Nephron (organoid): ENCODE results near the gene VWA7.

Experiments used
- H3K27ac Mint-ChIP-seq, 3 experiments: 2 replicates each; pipeline ENCODE4 v1.8.0; 2020; ENCODE audit warnings: mixed read lengths in 3 of 3, mild to moderate bottlenecking in 2 of 3, moderate library complexity in 1 of 3
- H3K27me3 Mint-ChIP-seq: 2 replicates; pipeline ENCODE4 v1.8.0; 2021; ENCODE audit warnings: low read depth, mild to moderate bottlenecking, moderate library complexity, mixed read lengths
- H3K36me3 Mint-ChIP-seq: 2 replicates; pipeline ENCODE4 v1.8.0; 2020; ENCODE audit warnings: low read depth, mixed read lengths
- H3K4me1 Mint-ChIP-seq: 2 replicates; pipeline ENCODE4 v1.8.0; 2020; ENCODE audit warnings: mixed read lengths
- H3K4me3 Mint-ChIP-seq, 3 experiments: 2 replicates each; pipeline ENCODE4 v1.8.0; 2020; ENCODE audit warnings: mild to moderate bottlenecking in 3 of 3, mixed read lengths in 3 of 3, moderate library complexity in 2 of 3
- H3K9me3 Mint-ChIP-seq: 2 replicates; pipeline ENCODE4 v1.8.0; 2020; ENCODE audit warnings: mixed read lengths
- CTCF ChIP-seq, 3 experiments: fragments of 200-600 bp; sonication (generic); IDR thresholded peaks; one replicate each; pipeline ENCODE4 v1.5.0; 2021; ENCODE audit warnings: antibody characterized with exemption in 3 of 3; ENCODE audit not compliant: unreplicated experiment in 3 of 3

The VWA7 gene

GRCh38 chr6:31727717-31728671 lies 49.1 kb downstream of the VWA7 start:
- peaks cover 65% of the 10 kb centered on the region for H3K36me3 Mint-ChIP-seq

GRCh38 chr6:31727034-31727716 lies 50.0 kb downstream of the VWA7 start:
- Mint-ChIP-seq H3K27me3 (no peaks in the 10 kb centered on the region), H3K4me1 (peaks cover 15% of the 10 kb centered on the region), H3K36me3 (peaks cover 60% of the 10 kb centered on the region), H3K9me3 (no peaks in the 10 kb centered on the region), H3K4me3 (peak overlapping the region; percentile 70 to 85 (median 83)), H3K27ac (peak overlapping the region in 1 of 3 experiments; percentile 52)
- no peak for TF ChIP-seq CTCF (IDR thresholded peaks at IDR 0.05; ENCODE audit: unreplicated experiment in 3 of 3)

More at GRCh38 chr6:31727717-31728671, 49.1 kb downstream of the VWA7 start:
- H3K4me1 Mint-ChIP-seq = peaks cover 16% of the 10 kb centered on the region
- no peaks in the 10 kb centered on the region for H3K9me3 Mint-ChIP-seq
- no peaks in the 10 kb centered on the region for H3K27me3 Mint-ChIP-seq
- H3K4me3 Mint-ChIP-seq = peak overlapping the region; percentile 97 to 98 (median 98)
- no peak overlapping the region for H3K27ac Mint-ChIP-seq
- TF ChIP-seq CTCF (IDR thresholded peaks at IDR 0.05; ENCODE audit: unreplicated experiment in 3 of 3) = no peak

GRCh38 chr6:31725502-31726350 lies 51.4 kb downstream of the VWA7 start:
- H3K4me1 Mint-ChIP-seq = peaks cover 12% of the 10 kb centered on the region
- no peaks in the 10 kb centered on the region for H3K9me3 Mint-ChIP-seq
- TF ChIP-seq CTCF (IDR thresholded peaks at IDR 0.05; ENCODE audit: unreplicated experiment in 3 of 3) = no peak
- H3K36me3 Mint-ChIP-seq = peaks cover 53% of the 10 kb centered on the region
- H3K4me3 Mint-ChIP-seq = peak overlapping the region in 2 of 3 experiments; percentile 0 to 24
- peak overlapping the region in 2 of 3 experiments; percentile 3 to 64 for H3K27ac Mint-ChIP-seq
- no peaks in the 10 kb centered on the region for H3K27me3 Mint-ChIP-seq

- TF ChIP-seq CTCF (IDR thresholded peaks at IDR 0.05; ENCODE audit: unreplicated experiment in 3 of 3) = no peak
- Mint-ChIP-seq H3K36me3 (peaks cover 44% of the 10 kb centered on the region), H3K4me1 (peaks cover 5% of the 10 kb centered on the region), H3K9me3 (no peaks in the 10 kb centered on the region), H3K27ac (peak overlapping the region in 1 of 3 experiments; percentile 14), H3K4me3 (no peak overlapping the region), H3K27me3 (peaks cover 4% of the 10 kb centered on the region)
Measured at GRCh38 chr6:31723980-31724691, 53.0 kb downstream of the VWA7 start.
